ENCODE measurements around the gene ANGPTL8. TPM values are rescaled to one million over a fixed set of nuclear protein-coding genes. Genes with fewer than 3 reads are reported as not detected.
A peak's percentile ranks its signal among the peaks of the same experiment; 100 is the strongest.

ANGPTL8 gene
- total RNA-seq, 1 donor: not detected

DNA sequence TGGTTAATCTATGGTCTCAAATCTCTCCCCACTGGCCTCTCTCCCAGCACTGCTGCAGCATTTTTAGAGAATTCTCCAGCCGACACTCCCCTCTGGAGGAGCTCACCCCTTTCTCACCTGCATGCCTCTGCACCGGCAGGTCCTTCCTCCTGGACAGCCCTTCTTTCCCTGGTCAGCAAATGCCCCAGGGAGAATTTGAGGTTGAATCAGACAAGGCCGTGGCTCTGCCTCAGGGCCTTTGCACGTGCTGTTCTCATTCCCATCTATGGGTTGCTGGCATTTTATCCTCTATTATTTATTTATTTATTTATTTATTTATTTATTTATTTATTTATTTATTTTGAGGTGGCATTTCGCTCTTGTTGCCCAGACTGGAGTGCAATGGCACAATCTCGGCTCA, 24.3 kb downstream of the ANGPTL8 start:
- Histone ChIP-seq H4K20me1 (ENCODE audit: insufficient read depth, low read length) (no peaks in the 10 kb centered on the region), H3K36me3 (ENCODE audit: insufficient read depth, low read length) (no peaks in the 10 kb centered on the region), H3K27me3 (ENCODE audit: insufficient read depth, low read length) (no peaks in the 10 kb centered on the region), H2AFZ (ENCODE audit: low read length) (no peak overlapping the region), H3K4me1 (ENCODE audit: insufficient read depth, low read length) (no peaks in the 10 kb centered on the region), H3K79me2 (ENCODE audit: insufficient read depth, low read length) (no peaks in the 10 kb centered on the region), H3K27ac (ENCODE audit: low read depth, low read length) (no peak overlapping the region), H3K4me3 (ENCODE audit: insufficient read depth, low read length) (no peak overlapping the region), H3K4me2 (ENCODE audit: insufficient read depth, low read length) (no peak overlapping the region), H3K9me3 (ENCODE audit: low read depth, low read length) (no peaks in the 10 kb centered on the region)
- no peak for DNase-seq (ENCODE audit: insufficient read length, low spot score, missing footprints)
- TF ChIP-seq, protein P1, sequence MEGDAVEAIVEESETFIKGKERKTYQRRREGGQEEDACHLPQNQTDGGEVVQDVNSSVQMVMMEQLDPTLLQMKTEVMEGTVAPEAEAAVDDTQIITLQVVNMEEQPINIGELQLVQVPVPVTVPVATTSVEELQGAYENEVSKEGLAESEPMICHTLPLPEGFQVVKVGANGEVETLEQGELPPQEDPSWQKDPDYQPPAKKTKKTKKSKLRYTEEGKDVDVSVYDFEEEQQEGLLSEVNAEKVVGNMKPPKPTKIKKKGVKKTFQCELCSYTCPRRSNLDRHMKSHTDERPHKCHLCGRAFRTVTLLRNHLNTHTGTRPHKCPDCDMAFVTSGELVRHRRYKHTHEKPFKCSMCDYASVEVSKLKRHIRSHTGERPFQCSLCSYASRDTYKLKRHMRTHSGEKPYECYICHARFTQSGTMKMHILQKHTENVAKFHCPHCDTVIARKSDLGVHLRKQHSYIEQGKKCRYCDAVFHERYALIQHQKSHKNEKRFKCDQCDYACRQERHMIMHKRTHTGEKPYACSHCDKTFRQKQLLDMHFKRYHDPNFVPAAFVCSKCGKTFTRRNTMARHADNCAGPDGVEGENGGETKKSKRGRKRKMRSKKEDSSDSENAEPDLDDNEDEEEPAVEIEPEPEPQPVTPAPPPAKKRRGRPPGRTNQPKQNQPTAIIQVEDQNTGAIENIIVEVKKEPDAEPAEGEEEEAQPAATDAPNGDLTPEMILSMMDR (IDR thresholded peaks at IDR 0.05; ENCODE audit: extremely low read depth, low read depth, low read length): no peak

DNA sequence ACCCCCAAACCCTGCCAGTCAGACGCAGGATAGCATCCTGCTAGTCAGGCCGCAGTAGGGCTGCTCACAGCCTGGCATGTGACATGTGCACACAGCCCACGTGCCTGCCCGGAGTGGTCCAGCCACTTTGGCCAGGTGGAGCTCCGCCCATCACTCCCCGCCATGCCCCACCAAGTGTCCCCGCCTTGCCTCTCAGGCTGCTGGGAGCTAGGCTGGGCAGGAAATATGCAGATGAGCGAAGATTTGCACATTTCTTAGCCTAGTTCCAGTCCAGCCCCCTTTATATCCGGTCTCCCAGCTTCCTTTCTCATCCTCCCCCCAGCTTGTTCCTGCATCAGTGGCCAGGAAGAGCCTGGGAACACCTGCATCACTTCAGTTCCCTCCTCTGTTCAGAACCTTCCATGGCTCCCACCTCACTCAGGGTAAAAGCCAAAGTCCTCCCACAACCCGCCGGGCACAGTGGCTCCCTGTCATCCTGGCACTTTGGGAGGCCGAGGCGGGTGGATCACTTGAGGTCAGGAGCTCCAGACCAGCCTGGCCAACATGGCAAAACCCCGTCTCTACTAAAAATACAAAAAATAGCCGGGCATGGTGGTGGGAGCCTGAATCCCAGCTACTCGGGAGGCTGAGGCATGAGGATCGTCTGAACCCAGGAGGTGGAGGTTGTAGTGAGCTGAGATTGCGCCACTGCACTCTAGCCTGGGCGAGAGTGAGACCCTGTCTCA, 25.2 kb downstream of the ANGPTL8 start:
- Histone ChIP-seq H3K79me2 (ENCODE audit: insufficient read depth, low read length) (no peaks in the 10 kb centered on the region), H3K36me3 (ENCODE audit: insufficient read depth, low read length) (no peaks in the 10 kb centered on the region), H4K20me1 (ENCODE audit: insufficient read depth, low read length) (no peaks in the 10 kb centered on the region), H3K4me1 (ENCODE audit: insufficient read depth, low read length) (no peaks in the 10 kb centered on the region), H3K9me3 (ENCODE audit: low read depth, low read length) (no peaks in the 10 kb centered on the region), H2AFZ (ENCODE audit: low read length) (no peak overlapping the region), H3K4me2 (ENCODE audit: insufficient read depth, low read length) (no peak overlapping the region), H3K4me3 (ENCODE audit: insufficient read depth, low read length) (no peak overlapping the region), H3K27me3 (ENCODE audit: insufficient read depth, low read length) (no peaks in the 10 kb centered on the region), H3K27ac (ENCODE audit: low read depth, low read length) (no peak overlapping the region)
- TF ChIP-seq, protein P1 (IDR thresholded peaks at IDR 0.05; ENCODE audit: extremely low read depth, low read depth, low read length): no peak
- DNase-seq (ENCODE audit: insufficient read length, low spot score, missing footprints): peak; percentile 71

DNA sequence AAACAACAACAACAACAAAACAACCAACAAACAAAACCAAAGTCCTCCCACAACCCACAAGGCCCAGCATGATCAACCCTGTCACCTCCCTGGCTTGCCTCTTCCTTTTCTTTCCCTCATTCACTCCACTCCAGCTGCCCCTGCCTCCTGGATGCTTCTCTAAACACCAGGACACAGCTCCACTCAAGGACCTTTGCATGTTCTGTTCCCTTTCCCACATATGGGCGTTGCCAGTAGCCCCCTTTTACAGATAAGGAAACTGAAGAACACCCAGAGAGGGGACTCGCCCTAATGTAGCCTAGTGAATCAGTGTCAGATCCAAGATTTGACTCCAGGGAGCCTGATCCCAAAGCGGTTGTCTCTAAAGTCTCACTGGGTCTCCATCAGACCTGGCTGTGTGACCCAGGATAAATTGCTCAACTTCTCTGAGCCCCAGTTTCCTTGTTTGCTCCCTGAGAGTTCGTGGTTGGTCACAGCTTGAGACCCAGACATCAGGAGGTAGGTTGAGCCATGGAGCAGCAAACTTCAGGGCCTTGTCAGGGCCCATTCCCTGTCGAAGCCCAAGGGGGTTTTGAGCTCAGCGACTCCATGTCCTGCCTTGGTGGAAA, 25.9 kb downstream of the ANGPTL8 start:
- Histone ChIP-seq H2AFZ (ENCODE audit: low read length) (no peak overlapping the region), H3K27ac (ENCODE audit: low read depth, low read length) (no peak overlapping the region)

DNA sequence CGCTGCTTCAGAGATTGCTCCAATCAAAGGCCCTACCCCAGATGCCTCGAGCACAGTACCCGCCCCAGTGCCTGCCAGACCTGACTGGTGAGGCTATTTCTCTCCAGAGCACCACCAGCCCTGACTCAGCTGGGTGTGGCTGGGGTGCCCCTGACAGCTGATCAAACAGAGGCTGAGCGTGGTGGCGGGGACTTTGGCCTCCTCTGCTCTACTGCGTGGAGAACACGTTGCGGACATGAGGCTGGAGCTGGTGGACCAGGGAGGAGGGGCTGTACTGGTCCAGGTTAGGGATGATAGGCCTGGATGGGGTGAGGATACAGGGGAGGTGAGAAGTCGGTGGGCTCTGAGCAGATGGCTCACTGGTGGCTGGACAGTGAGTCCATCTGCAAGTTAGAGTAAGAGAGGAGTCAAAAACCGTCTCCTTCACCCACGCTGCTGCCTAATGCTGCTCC, 26.4 kb downstream of the ANGPTL8 start:
- Histone ChIP-seq H4K20me1 (ENCODE audit: insufficient read depth, low read length) (no peaks in the 10 kb centered on the region), H3K36me3 (ENCODE audit: insufficient read depth, low read length) (no peaks in the 10 kb centered on the region), H3K4me3 (ENCODE audit: insufficient read depth, low read length) (no peak overlapping the region), H2AFZ (ENCODE audit: low read length) (no peak overlapping the region), H3K4me2 (ENCODE audit: insufficient read depth, low read length) (no peak overlapping the region), H3K4me1 (ENCODE audit: insufficient read depth, low read length) (no peaks in the 10 kb centered on the region), H3K9me3 (ENCODE audit: low read depth, low read length) (no peaks in the 10 kb centered on the region), H3K79me2 (ENCODE audit: insufficient read depth, low read length) (no peaks in the 10 kb centered on the region), H3K27ac (ENCODE audit: low read depth, low read length) (no peak overlapping the region), H3K27me3 (ENCODE audit: insufficient read depth, low read length) (no peaks in the 10 kb centered on the region)
- peak; percentile 96 for DNase-seq (ENCODE audit: insufficient read length, low spot score, missing footprints)
- TF ChIP-seq, protein P1 (IDR thresholded peaks at IDR 0.05; ENCODE audit: extremely low read depth, low read depth, low read length): no peak

More for the DNA sequence above, 25.9 kb downstream of the ANGPTL8 start:
- Histone ChIP-seq H4K20me1 (ENCODE audit: insufficient read depth, low read length) (no peaks in the 10 kb centered on the region), H3K4me2 (ENCODE audit: insufficient read depth, low read length) (no peak overlapping the region), H3K27me3 (ENCODE audit: insufficient read depth, low read length) (no peaks in the 10 kb centered on the region), H3K4me1 (ENCODE audit: insufficient read depth, low read length) (no peaks in the 10 kb centered on the region), H3K9me3 (ENCODE audit: low read depth, low read length) (no peaks in the 10 kb centered on the region), H3K4me3 (ENCODE audit: insufficient read depth, low read length) (no peak overlapping the region), H3K36me3 (ENCODE audit: insufficient read depth, low read length) (no peaks in the 10 kb centered on the region), H3K79me2 (ENCODE audit: insufficient read depth, low read length) (no peaks in the 10 kb centered on the region)
- DNase-seq (ENCODE audit: insufficient read length, low spot score, missing footprints): peak; percentile 51
- TF ChIP-seq, protein P1 (IDR thresholded peaks at IDR 0.05; ENCODE audit: extremely low read depth, low read depth, low read length): no peak
